Measurements from ENCODE around the gene TFEB.

DNA sequence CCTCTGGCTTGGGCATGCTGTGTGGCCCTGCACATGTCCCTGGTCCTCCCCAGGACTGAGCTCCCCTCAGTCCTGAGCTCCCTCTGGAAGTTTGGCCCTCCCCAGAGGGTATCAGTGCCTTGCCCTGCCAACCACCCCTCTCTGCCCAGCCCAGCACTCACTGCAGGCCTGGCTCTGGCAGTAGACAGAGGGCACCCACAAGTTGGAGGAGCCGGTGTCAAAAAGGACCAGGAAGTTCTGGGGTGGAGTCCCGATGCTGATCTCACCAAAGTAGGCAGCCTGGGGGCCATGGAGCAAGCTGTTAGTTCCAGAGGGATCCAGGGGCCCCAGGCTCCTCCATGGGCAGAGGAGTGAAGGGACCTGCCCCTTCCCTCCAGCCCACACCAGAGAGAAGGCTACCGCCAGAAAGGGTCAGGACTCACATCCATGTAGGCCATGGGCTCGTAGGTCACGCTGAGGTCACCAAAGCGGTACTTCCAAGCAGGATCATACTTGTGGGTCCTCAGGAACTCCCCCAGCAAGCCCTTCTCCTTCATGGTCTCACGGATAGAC lies 8.9 kb upstream of the TFEB start:
- TF ChIP-seq EZH2 (IDR thresholded peaks at IDR 0.05; ENCODE audit: low read length, missing control alignments), result no peak
- TF ChIP-seq, protein P1, sequence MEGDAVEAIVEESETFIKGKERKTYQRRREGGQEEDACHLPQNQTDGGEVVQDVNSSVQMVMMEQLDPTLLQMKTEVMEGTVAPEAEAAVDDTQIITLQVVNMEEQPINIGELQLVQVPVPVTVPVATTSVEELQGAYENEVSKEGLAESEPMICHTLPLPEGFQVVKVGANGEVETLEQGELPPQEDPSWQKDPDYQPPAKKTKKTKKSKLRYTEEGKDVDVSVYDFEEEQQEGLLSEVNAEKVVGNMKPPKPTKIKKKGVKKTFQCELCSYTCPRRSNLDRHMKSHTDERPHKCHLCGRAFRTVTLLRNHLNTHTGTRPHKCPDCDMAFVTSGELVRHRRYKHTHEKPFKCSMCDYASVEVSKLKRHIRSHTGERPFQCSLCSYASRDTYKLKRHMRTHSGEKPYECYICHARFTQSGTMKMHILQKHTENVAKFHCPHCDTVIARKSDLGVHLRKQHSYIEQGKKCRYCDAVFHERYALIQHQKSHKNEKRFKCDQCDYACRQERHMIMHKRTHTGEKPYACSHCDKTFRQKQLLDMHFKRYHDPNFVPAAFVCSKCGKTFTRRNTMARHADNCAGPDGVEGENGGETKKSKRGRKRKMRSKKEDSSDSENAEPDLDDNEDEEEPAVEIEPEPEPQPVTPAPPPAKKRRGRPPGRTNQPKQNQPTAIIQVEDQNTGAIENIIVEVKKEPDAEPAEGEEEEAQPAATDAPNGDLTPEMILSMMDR (conservative IDR thresholded peaks at IDR 0.05 in 1 of 2, IDR thresholded peaks at IDR 0.05 in 1 of 2; ENCODE audit: low read depth in 1 of 2, low read length in 2 of 2), result no peak
